HepG2 (cell line): ENCODE data around the gene NCBP1. TPM values are rescaled to one million over a fixed set of nuclear protein-coding genes. Genes with fewer than 3 reads are reported as not detected.

Source experiments
- KMT2A ChIP-seq: sonication (generic); formaldehyde crosslinking; IDR thresholded peaks from 2 replicates; pipeline ENCODE4 v1.4.0; 2020; ENCODE audit warnings: missing genetic modification reagents
- MED8 ChIP-seq: sonication (generic); formaldehyde crosslinking; IDR thresholded peaks from 2 replicates; pipeline ENCODE4 v1.8.1; 2023; ENCODE audit warnings: mild to moderate bottlenecking, missing genetic modification reagents; ENCODE audit not compliant: insufficient replicate concordance
- NCOA2 ChIP-seq: sonication (generic); formaldehyde crosslinking; IDR thresholded peaks from 2 replicates; pipeline ENCODE4 v1.8.0; 2022; ENCODE audit warnings: inconsistent platforms
- RORA ChIP-seq: sonication (generic); formaldehyde crosslinking; IDR thresholded peaks from 2 replicates; pipeline ENCODE4 v1.5.0; 2020; ENCODE audit warnings: mild to moderate bottlenecking, missing genetic modification reagents, moderate library complexity
- RXRA ChIP-seq: sonication (generic); formaldehyde crosslinking; IDR thresholded peaks from 2 replicates; pipeline ENCODE4 v1.5.1; 2020; ENCODE audit warnings: missing genetic modification reagents
- YEATS4 ChIP-seq: sonication (generic); formaldehyde crosslinking; IDR thresholded peaks from 2 replicates; pipeline ENCODE4 v1.4.0; 2020; ENCODE audit warnings: missing genetic modification reagents, borderline replicate concordance
- ZC3H4 ChIP-seq: sonication (generic); formaldehyde crosslinking; IDR thresholded peaks from 2 replicates; pipeline ENCODE4 v1.4.0; 2020; ENCODE audit warnings: missing genetic modification reagents, borderline replicate concordance
- ZKSCAN1 ChIP-seq: fragments of 150-350 bp; IDR thresholded peaks from 2 replicates; pipeline ENCODE4 v1.6.1; 2014; ENCODE audit warnings: low read length
- ZNF569 ChIP-seq: sonication (generic); formaldehyde crosslinking; IDR thresholded peaks from 2 replicates; pipeline ENCODE4 v1.5.0; 2020; ENCODE audit warnings: mild to moderate bottlenecking, missing genetic modification reagents, moderate library complexity, borderline replicate concordance
- ZNF589 ChIP-seq: sonication (generic); formaldehyde crosslinking; conservative IDR thresholded peaks from 2 replicates; pipeline ENCODE4 v1.8.0; 2022; ENCODE audit warnings: mild to moderate bottlenecking, moderate library complexity, missing genetic modification reagents
- polyA plus RNA-seq, 8 experiments: library from polyadenylated mRNA; depleted of rRNA in 3 of 8; stranded (reverse) in 7 of 8; unstranded in 1 of 8; fragments of >200 nt; fragmentation: Illumina TruSeq in 4 of 8; extraction: Trizol in 4 of 8; gene quantifications; 2 replicates each; pipeline versions ENCODE4 v1.2.1 to v1.2.3, GENCODE V29; 2011 to 2016; ENCODE audit warnings: low read depth in 4 of 8, missing spikeins in 1 of 8, mixed read lengths in 1 of 8; ENCODE audit not compliant: insufficient read depth in 1 of 8
- total RNA-seq, 5 experiments: library from RNA; depleted of rRNA; stranded (reverse); fragments of >200 nt; fragmentation: Illumina TruSeq; extraction: Trizol; gene quantifications; 2 replicates each; pipeline ENCODE4 v1.2.3, GENCODE V29; 2016; ENCODE audit warnings: low read depth in 1 of 5
- TF ChIP-seq, protein P1 (sequence below): sonication (generic); formaldehyde crosslinking; IDR thresholded peaks from 2 replicates; pipeline ENCODE4 v1.5.1; 2020; ENCODE audit warnings: mild to moderate bottlenecking, missing genetic modification reagents, borderline replicate concordance
- TF ChIP-seq, protein P2 (sequence below): sonication (generic); formaldehyde crosslinking; IDR thresholded peaks from 2 replicates; pipeline ENCODE4 v1.5.0; 2020; ENCODE audit warnings: missing genetic modification reagents
- TF ChIP-seq, protein P3 (sequence below), 2 experiments: fragments of 450-650 bp in 1 of 2; sonication (generic) in 1 of 2; formaldehyde crosslinking in 1 of 2; IDR thresholded peaks; 2 replicates each; pipeline versions ENCODE4 v1.6.1 to v1.8.0; 2016 to 2022; ENCODE audit warnings: antibody characterized with exemption in 1 of 2, mild to moderate bottlenecking in 1 of 2, missing genetic modification reagents in 1 of 2

Gene NCBP1
- total and polyA plus RNA-seq, 2 of the 13 experiments (the other 11 are each of a cell fraction or from before 2014, with no cell fraction given) = 13.3 to 40.2 TPM

DNA sequence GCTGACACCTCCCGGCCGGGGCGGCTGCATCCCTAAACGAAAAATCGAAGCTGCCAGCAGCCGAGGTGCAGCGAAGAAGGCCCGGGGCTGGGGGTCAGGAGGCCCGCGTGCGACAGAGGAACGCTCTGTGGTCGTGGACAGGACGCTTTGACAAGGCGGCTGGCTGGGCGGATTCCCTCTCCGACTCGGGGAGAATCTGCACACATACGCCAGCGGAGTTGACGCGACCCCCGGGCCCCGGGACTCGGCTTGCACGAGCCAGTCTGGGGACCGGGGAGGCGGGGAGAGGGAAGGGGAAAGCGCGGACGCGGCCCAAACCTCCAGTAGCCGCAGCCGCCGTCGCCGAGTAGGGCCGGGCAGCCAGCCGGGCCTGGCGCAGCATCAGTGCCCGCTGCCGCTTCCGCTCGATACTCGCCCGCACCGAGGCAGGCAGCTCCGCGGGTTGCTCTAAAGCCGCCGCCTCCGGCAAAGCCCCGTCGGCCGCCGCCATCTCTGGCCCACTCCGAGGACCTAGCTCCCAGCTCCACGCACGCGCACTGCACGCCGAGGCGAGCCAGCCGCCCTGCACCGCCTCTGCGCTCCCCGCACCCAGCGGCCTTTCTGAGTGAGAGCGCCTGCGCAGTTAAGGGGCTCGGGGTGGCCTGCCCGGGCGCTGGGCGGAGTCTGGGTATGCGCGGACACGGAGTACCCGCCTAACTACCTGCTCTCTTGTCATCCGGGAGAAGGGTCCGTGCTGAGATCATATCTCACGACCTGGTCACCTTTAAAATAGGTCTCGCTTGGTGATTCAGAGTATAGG lies 63.4 kb downstream of the NCBP1 start, which contains the start of gene XPA (continued):
- TF ChIP-seq, protein P1, sequence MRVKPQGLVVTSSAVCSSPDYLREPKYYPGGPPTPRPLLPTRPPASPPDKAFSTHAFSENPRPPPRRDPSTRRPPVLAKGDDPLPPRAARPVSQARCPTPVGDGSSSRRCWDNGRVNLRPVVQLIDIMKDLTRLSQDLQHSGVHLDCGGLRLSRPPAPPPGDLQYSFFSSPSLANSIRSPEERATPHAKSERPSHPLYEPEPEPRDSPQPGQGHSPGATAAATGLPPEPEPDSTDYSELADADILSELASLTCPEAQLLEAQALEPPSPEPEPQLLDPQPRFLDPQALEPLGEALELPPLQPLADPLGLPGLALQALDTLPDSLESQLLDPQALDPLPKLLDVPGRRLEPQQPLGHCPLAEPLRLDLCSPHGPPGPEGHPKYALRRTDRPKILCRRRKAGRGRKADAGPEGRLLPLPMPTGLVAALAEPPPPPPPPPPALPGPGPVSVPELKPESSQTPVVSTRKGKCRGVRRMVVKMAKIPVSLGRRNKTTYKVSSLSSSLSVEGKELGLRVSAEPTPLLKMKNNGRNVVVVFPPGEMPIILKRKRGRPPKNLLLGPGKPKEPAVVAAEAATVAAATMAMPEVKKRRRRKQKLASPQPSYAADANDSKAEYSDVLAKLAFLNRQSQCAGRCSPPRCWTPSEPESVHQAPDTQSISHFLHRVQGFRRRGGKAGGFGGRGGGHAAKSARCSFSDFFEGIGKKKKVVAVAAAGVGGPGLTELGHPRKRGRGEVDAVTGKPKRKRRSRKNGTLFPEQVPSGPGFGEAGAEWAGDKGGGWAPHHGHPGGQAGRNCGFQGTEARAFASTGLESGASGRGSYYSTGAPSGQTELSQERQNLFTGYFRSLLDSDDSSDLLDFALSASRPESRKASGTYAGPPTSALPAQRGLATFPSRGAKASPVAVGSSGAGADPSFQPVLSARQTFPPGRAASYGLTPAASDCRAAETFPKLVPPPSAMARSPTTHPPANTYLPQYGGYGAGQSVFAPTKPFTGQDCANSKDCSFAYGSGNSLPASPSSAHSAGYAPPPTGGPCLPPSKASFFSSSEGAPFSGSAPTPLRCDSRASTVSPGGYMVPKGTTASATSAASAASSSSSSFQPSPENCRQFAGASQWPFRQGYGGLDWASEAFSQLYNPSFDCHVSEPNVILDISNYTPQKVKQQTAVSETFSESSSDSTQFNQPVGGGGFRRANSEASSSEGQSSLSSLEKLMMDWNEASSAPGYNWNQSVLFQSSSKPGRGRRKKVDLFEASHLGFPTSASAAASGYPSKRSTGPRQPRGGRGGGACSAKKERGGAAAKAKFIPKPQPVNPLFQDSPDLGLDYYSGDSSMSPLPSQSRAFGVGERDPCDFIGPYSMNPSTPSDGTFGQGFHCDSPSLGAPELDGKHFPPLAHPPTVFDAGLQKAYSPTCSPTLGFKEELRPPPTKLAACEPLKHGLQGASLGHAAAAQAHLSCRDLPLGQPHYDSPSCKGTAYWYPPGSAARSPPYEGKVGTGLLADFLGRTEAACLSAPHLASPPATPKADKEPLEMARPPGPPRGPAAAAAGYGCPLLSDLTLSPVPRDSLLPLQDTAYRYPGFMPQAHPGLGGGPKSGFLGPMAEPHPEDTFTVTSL (CRISPR knock-in tag) = no peak
- TF ChIP-seq ZC3H4 (CRISPR knock-in tag) (no peak), KMT2A (CRISPR knock-in tag) (peak; percentile 82), ZNF569 (no peak), MED8 (no peak), RORA (CRISPR knock-in tag) (no peak), ZKSCAN1 (no peak), RXRA (CRISPR knock-in tag) (peak; percentile 67; the same call in 1 of the 2 replicates), NCOA2 (CRISPR knock-in tag) (peak; percentile 10; the same call in 1 of the 2 replicates), YEATS4 (CRISPR knock-in tag) (peak; percentile 62; the same call in 1 of the 2 replicates), ZNF589 (CRISPR knock-in tag) (peak; percentile 78; the same call in 1 of the 2 replicates)
- TF ChIP-seq, protein P2, sequence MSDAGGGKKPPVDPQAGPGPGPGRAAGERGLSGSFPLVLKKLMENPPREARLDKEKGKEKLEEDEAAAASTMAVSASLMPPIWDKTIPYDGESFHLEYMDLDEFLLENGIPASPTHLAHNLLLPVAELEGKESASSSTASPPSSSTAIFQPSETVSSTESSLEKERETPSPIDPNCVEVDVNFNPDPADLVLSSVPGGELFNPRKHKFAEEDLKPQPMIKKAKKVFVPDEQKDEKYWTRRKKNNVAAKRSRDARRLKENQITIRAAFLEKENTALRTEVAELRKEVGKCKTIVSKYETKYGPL = no peak
- TF ChIP-seq, protein P3, sequence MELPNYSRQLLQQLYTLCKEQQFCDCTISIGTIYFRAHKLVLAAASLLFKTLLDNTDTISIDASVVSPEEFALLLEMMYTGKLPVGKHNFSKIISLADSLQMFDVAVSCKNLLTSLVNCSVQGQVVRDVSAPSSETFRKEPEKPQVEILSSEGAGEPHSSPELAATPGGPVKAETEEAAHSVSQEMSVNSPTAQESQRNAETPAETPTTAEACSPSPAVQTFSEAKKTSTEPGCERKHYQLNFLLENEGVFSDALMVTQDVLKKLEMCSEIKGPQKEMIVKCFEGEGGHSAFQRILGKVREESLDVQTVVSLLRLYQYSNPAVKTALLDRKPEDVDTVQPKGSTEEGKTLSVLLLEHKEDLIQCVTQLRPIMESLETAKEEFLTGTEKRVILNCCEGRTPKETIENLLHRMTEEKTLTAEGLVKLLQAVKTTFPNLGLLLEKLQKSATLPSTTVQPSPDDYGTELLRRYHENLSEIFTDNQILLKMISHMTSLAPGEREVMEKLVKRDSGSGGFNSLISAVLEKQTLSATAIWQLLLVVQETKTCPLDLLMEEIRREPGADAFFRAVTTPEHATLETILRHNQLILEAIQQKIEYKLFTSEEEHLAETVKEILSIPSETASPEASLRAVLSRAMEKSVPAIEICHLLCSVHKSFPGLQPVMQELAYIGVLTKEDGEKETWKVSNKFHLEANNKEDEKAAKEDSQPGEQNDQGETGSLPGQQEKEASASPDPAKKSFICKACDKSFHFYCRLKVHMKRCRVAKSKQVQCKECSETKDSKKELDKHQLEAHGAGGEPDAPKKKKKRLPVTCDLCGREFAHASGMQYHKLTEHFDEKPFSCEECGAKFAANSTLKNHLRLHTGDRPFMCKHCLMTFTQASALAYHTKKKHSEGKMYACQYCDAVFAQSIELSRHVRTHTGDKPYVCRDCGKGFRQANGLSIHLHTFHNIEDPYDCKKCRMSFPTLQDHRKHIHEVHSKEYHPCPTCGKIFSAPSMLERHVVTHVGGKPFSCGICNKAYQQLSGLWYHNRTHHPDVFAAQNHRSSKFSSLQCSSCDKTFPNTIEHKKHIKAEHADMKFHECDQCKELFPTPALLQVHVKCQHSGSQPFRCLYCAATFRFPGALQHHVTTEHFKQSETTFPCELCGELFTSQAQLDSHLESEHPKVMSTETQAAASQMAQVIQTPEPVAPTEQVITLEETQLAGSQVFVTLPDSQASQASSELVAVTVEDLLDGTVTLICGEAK (IDR thresholded peaks at IDR 0.05) = no peak
- TF ChIP-seq, protein P3 (CRISPR knock-in tag; IDR thresholded peaks at IDR 0.05) = peak; percentile 62
